PFSK-1 (cell line): ENCODE data around the gene RCOR2.

Experiments
- FOXP2 ChIP-seq: optimal IDR thresholded peaks from 2 replicates; pipeline ENCODE3; 2011; ENCODE audit warnings: borderline replicate concordance, control low read depth, inconsistent platforms; ENCODE audit not compliant: insufficient read depth; ENCODE audit errors: extremely low read length, extremely low read depth
- POLR2AphosphoS5 ChIP-seq: IDR thresholded peaks from 2 replicates; pipeline ENCODE4 v1.6.1; 2012; ENCODE audit warnings: low read depth, mild to moderate bottlenecking, control low read depth, low read length, moderate library complexity
- REST ChIP-seq, 2 experiments: IDR thresholded peaks; 2 replicates each; pipeline versions ENCODE4 v1.6.1 to v1.8.0; 2011 to 2012; ENCODE audit warnings: low read depth in 2 of 2, low read length in 2 of 2, control low read depth in 1 of 2, inconsistent platforms in 1 of 2, mild to moderate bottlenecking in 1 of 2, moderate library complexity in 1 of 2; ENCODE audit not compliant: insufficient read depth in 1 of 2
- SIN3A ChIP-seq: IDR thresholded peaks from 2 replicates; pipeline ENCODE4 v1.6.1; 2012; ENCODE audit warnings: mild to moderate bottlenecking, low read length, moderate library complexity, borderline replicate concordance; ENCODE audit not compliant: insufficient read depth
- TAF1 ChIP-seq: IDR thresholded peaks from 2 replicates; pipeline ENCODE4 v1.6.1; 2012; ENCODE audit warnings: low read length, control low read depth, borderline replicate concordance; ENCODE audit not compliant: insufficient read depth

GRCh38 chr11:63901660-63902059 lies 15.3 kb downstream of the RCOR2 start:
- TF ChIP-seq REST (IDR thresholded peaks at IDR 0.05; ENCODE audit: insufficient read depth in 1 of 2, low read depth in 2 of 2, low read length in 2 of 2) (no peak), POLR2AphosphoS5 (no peak), TAF1 (no peak), SIN3A (no peak), FOXP2 (no peak)
